HG03378 (cell line): ENCODE measurements around the gene JPH3.

ENCODE experiments used
- ATAC-seq: cut with Tn5 transposase; IDR thresholded peaks from one replicate; pipeline ENCODE4 v1.9.1; 2021; ENCODE audit warnings: mild to moderate bottlenecking, moderate library complexity; ENCODE audit not compliant: unreplicated experiment

JPH3 gene

DNA sequence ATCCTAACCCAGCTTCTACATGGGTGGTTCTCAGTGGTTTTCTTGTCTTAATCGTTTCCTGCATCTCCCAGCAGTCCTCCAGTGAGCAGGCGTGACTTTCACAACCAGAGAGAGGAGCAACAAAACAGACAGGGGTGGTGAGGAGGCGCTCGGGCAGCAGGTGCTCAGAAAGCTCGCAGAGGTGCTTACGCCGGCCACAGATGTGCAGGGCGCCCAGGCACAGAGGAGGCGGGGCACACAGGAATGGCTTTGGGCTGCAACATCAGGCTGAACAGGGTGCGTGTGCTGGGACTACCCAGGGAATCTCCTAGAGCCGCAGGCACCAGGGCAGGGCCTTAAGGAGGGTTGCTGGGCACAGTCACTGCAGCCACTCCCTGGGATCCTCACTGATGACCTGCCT, 130.9 kb downstream of the JPH3 start:
- no peak for ATAC-seq

DNA sequence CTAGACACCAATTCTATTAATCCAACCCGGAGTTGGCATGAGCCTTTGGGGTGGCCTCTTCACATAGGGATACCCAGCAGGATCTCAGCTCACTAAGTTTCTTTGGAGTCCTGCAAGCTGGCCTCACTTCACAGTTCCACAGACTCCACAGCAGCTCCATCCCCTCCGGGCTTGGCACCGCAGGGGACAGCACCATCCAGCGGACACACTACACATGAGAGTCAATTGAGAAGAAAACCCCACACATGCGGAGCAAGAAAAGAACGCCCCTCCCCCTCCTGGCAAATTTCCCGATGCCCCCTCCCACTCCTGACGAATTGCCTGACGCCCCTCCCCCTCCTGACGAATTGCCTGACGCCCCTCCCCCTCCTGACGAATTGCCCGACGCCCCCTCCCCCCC, 132.3 kb downstream of the JPH3 start:
- no peak for ATAC-seq

DNA sequence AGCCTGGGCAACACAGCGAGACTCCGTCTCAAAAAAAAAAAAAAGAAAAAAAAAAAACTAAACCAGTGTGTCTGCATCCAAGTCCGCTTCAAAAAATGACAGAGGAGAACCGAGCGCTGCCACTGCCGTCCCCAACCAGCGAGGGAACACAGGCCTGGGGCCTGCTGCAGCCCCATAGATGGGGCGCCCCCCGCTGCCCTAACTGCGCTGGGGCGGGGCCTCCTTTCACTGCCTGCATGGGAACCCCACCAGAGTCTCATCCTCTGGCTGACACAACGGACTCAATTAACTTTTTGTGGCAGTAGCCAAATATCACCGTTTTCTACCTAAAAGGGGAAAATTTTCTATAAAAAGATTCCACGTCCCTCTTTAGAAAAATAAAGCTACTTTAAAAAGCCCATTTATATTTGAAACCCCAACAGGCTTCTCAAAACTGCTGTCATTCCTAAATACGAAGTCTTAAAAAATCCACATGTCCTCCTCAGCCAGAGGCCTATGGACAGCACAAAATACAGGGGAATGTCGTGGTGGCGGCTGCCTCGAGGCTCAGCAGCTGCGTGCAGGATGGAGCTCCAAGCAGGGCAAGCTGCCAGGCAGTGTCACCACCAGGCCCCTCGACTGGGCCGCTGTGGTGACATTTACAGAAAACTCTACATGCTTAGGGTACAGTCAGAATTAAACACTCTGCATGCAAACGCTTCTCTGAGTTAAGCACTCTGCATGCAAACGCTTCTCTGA, 133.1 kb downstream of the JPH3 start:
- ATAC-seq = no peak

DNA sequence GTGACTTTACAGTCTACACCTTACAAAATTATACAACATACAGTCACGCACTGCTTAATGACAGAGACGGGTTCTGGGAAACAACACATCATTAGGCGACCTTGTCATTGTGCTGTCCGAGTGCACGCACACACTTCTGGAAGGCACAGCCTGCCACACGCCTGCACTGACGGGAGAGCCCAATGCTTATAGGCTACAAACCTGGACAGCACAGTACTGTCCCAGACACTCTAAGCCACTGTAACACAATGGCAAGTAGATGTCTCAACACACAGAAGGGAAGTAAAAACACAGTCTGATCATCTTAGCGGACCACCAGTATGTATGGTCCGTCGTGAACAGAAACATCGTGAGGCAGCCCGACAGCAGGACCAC, 133.7 kb downstream of the JPH3 start:
- no peak for ATAC-seq

DNA sequence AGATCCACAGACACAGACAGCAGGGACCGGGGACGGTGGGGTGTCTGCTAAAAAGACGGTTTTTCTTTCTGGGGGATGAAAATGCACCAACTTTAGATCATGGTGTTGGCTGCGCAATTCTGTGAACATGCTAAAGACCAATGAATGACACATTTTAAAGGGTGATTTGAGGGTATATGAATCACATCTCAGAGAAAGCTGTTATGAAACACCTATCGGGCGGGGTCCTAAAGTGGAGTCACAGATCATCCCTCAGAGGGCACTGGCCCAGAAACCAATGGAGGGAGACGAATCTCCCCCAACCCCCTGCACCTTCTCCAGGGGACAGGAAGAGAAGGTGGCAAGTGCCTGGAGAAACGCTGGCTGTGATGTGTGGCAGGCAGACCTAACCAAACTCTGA, 137.5 kb downstream of the JPH3 start:
- ATAC-seq = no peak

DNA sequence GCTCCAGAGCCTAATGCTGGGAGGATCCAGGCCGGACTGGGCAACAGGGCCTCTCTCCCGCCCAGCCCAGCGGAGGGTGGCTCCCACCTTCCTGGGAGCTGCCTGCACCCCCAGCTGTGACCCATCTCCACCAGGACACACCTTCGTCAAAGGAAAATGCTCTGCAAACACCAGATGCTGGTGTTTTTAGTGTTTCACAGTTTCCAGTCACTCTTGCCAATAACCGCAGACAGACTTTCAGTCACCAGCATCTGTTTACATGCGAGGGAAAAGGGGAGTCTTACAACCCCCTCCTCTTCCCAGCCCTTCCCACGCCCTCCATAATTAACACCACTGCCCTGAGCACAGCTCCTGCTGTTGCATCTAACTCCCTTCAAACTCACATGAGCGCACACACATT, 138.1 kb downstream of the JPH3 start:
- ATAC-seq = no peak

DNA sequence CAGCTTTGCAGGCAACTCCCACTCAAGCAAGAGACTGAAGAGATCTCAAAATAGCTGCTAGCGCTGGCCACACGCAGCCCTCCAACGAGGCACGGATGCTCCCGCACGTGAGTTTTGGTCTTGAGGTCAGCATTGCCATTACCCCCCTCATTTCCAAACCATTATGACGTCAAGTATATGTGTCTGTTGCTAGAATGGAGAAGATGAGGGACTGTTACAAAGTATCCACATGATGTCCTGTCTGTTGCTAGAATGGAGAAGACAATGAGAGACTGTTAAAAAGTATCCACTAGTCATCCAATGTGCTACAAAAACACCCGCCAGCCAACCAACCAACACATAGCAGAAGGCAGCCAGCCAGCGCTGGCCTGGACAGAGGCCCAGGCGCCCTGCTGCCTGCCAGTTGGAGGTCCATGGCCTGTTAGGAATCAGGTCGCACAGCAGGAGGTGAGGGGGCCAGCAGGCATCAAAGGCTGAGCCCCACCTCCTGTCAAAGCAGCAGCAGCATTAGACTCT, 138.7 kb downstream of the JPH3 start:
- no peak for ATAC-seq

DNA sequence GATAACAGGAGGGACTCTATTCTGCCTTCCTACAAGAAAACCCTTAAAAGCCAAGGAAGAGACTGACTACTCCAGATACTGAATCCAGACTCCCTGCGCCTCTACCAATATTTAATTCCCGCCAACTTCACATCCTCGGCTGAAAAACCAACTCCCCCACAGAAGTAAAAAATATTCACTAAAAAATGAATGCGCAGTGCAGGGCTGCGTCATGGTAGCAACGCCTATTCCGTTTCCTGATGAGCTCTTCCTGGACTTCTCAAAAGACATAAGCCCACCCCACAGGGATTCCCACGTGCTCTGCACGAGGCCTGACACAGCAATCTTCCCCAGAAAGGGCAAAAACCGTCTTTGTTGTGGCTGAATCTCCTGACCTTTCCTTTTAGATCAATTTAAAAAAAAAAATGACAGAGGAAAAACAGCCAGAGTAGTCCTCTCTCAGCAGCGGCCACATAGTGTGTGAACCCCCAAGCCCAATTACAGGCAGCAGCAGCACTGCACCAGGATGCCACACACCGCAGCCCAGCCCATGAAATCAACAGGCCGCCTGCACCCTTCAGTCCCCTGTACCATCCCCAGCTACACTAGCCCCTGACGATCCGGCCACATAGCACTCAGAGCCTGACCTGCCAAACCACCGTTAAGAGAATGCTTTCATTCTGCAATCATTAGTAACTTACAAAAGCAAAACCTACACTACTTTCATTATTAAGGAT, 139.6 kb downstream of the JPH3 start:
- ATAC-seq = no peak

DNA sequence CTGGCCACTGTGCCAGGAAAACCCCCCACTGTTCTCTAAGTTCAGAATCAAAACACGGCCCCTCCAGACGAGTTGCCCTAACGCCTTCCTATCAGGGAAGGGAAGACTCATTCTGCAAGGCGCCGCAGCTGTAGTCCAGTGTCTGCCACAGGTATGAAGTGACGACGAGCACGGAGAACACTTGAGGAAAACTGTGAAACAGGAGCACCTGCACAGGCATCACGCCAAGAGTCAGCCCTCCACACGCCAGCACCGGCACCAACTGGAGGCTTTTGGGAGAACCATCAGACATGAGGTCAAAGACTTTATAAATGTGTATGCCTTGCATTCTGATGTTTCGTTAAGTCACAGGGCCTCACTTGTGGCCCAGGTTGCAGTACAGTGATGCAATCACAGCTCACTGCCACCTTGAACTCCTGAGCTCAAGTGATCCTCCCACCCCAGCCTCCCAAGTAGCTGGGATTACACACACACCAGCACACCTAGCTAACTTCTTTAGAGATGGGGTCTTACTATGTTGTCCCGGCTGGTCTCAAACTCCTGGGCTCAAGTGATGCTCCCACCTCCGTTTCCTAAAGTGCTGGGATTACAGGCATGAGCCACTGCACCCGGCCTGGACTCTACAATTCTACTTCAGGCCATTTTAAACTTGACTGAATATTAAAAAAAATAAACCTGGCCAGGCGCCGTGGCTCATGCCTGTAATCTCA, 140.6 kb downstream of the JPH3 start:
- no peak for ATAC-seq

DNA sequence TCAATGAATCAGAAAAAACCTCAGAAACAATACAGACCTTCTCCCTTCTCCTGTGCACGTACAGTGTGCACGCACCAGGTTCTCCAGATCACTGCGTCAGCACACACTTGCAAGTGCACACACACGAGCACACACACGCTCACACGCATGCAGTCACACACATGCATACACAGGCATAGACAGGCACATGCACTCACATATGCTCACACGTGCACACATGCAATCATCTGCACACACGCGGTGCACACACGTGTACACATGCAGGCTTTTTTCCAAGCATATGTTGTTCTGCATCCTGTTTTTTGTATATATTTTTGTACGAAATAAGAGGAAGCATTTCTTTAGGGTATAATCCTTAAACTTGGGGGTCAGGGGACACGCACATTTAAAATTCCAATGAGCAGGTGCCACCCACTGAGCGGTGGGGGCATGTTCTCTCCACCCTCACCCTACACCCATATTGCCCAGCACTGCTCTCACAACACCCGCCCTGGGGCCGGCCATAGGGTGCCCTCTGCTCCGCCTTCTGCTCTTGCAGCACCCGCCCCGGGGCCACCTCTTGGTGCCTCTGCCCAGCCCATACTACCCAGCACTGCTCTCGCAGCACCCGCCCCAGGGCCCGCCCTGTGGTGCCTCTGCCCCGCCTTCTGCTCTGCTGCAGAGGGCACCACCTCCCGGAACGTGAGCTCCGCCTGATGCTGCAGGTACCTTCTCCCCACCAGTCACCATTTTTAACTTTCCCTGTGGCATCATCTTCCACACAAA, 142.6 kb downstream of the JPH3 start:
- no peak for ATAC-seq

DNA sequence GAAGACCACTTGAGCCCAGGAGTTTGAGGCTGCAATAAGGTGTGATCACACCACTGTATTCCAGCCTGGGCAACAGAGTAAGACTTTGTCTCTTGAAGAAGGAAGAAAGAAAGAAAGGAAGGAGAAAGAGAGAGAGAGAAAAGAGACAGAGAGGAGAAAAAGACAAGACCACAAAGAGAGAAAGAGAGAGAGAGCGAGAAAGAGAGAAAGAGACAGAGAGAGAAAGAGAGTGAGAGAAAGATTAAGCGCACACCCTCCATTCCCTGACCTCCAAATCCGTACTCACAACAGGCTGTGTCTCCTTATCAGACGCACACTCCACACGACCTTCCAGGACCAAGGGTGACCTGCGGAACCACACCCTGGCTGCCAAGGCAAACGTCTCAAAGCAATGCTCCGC, 143.9 kb downstream of the JPH3 start:
- no peak for ATAC-seq
